ENCODE results near the gene DHRSX.

DHRSX gene

GRCh38 chrX:2452317-2452784 is 48.4 kb downstream of the DHRSX start:
- no peaks in the 10 kb centered on the region for H3K4me1 ChIP-seq (ENCODE audit: low read depth, poor library complexity, severe bottlenecking)
- no peak overlapping the region for H3K4me2 ChIP-seq
- no peaks in the 10 kb centered on the region for H3K79me2 ChIP-seq (ENCODE audit: insufficient read depth, low read depth)
- H3K36me3 ChIP-seq (ENCODE audit: insufficient read depth), result no peaks in the 10 kb centered on the region
- no peak overlapping the region for H3K9ac ChIP-seq
- no peak overlapping the region for H3K4me3 ChIP-seq (IDR thresholded peaks at IDR 0.05; ENCODE audit: insufficient read depth, low read depth, low read length)
- H3K27me3 ChIP-seq (ENCODE audit: insufficient read depth, low read depth), result no peaks in the 10 kb centered on the region
- no peaks in the 10 kb centered on the region for H4K20me1 ChIP-seq (ENCODE audit: insufficient read depth)
- H2AFZ ChIP-seq (ENCODE audit: low read depth), result no peak overlapping the region
- no peak for TF ChIP-seq CTCF (conservative IDR thresholded peaks at IDR 0.05; ENCODE audit: low read depth, low read length)
- no peak overlapping the region for H3K27ac ChIP-seq

GRCh38 chrX:2451501-2452316 is 49.1 kb downstream of the DHRSX start:
- Histone ChIP-seq H3K9ac (no peak overlapping the region), H2AFZ (ENCODE audit: low read depth) (no peak overlapping the region), H3K27ac (no peak overlapping the region), H3K36me3 (ENCODE audit: insufficient read depth) (no peaks in the 10 kb centered on the region), H3K4me2 (no peak overlapping the region), H3K4me3 (IDR thresholded peaks at IDR 0.05; ENCODE audit: insufficient read depth, low read depth, low read length) (no peak overlapping the region), H4K20me1 (ENCODE audit: insufficient read depth) (no peaks in the 10 kb centered on the region), H3K79me2 (ENCODE audit: insufficient read depth, low read depth) (no peaks in the 10 kb centered on the region), H3K4me1 (ENCODE audit: low read depth, poor library complexity, severe bottlenecking) (no peaks in the 10 kb centered on the region), H3K27me3 (ENCODE audit: insufficient read depth, low read depth) (no peaks in the 10 kb centered on the region)
- TF ChIP-seq CTCF (conservative IDR thresholded peaks at IDR 0.05; ENCODE audit: low read depth, low read length), result no peak

GRCh38 chrX:2450681-2451080 is 50.1 kb downstream of the DHRSX start:
- Histone ChIP-seq H3K27ac (no peak overlapping the region), H4K20me1 (ENCODE audit: insufficient read depth) (no peaks in the 10 kb centered on the region), H3K36me3 (ENCODE audit: insufficient read depth) (no peaks in the 10 kb centered on the region), H3K4me1 (ENCODE audit: low read depth, poor library complexity, severe bottlenecking) (no peaks in the 10 kb centered on the region), H3K4me2 (no peak overlapping the region), H3K27me3 (ENCODE audit: insufficient read depth, low read depth) (no peaks in the 10 kb centered on the region), H3K9ac (no peak overlapping the region), H2AFZ (ENCODE audit: low read depth) (no peak overlapping the region), H3K79me2 (ENCODE audit: insufficient read depth, low read depth) (no peaks in the 10 kb centered on the region), H3K4me3 (IDR thresholded peaks at IDR 0.05; ENCODE audit: insufficient read depth, low read depth, low read length) (no peak overlapping the region)
- no peak for TF ChIP-seq CTCF (conservative IDR thresholded peaks at IDR 0.05; ENCODE audit: low read depth, low read length)

- TF ChIP-seq CTCF (conservative IDR thresholded peaks at IDR 0.05; ENCODE audit: low read depth, low read length), result no peak
- Histone ChIP-seq H2AFZ (ENCODE audit: low read depth) (no peak overlapping the region), H3K4me1 (ENCODE audit: low read depth, poor library complexity, severe bottlenecking) (no peaks in the 10 kb centered on the region), H3K4me3 (IDR thresholded peaks at IDR 0.05; ENCODE audit: insufficient read depth, low read depth, low read length) (no peak overlapping the region), H4K20me1 (ENCODE audit: insufficient read depth) (no peaks in the 10 kb centered on the region), H3K36me3 (ENCODE audit: insufficient read depth) (no peaks in the 10 kb centered on the region), H3K27me3 (ENCODE audit: insufficient read depth, low read depth) (no peaks in the 10 kb centered on the region), H3K4me2 (no peak overlapping the region), H3K79me2 (ENCODE audit: insufficient read depth, low read depth) (no peaks in the 10 kb centered on the region), H3K9ac (no peak overlapping the region), H3K27ac (no peak overlapping the region)
Observed at GRCh38 chrX:2449135-2449886, 51.5 kb downstream of the DHRSX start.
